Endothelial cell of umbilical vein (primary cell): ENCODE data around the gene CTBP2. TPM values are rescaled to one million over a fixed set of nuclear protein-coding genes. Genes with fewer than 3 reads are reported as not detected.

Experiments
- BruUV-seq: library from RNA; stranded (reverse); fragments of 400-500 nt; replicated peaks from 2 replicates; lab custom pipeline; 2021; lab: Mats Ljungman, UMichigan
- CTCF ChIA-PET: fragments of 300-600, 350-600 bp; sonication (Branson Sonifier 250); formaldehyde crosslinking; loops from one replicate; lab custom pipeline; 2021; ENCODE audit warnings: antibody characterized with exemption, inconsistent platforms; lab: Charles Lee
- POLR2A ChIA-PET: fragments of 300-600, 350-600 bp; sonication (Branson Sonifier 250); formaldehyde crosslinking; loops from one replicate; lab custom pipeline; 2021; ENCODE audit warnings: antibody characterized with exemption, inconsistent platforms; lab: Charles Lee
- DNase-seq: peaks from one replicate; pipeline ENCODE4 v3.0.0-alpha.2; 2011; ENCODE audit warnings: low read depth, low spot score
- FAIRE-seq: peaks from 2 replicates; lab custom pipeline; 2011; peaks lifted over from hg19 to GRCh38; lab: Jason Lieb, UNC
- H2AFZ ChIP-seq: 2 replicates; pipeline ENCODE4 v1.6.0; 2012; ENCODE audit warnings: low read depth, low read length, control low read depth, inconsistent platforms
- H3K27ac ChIP-seq: 2 replicates; pipeline ENCODE4 v1.5.1; 2011; ENCODE audit warnings: low read depth, mild to moderate bottlenecking, control low read depth, low read length, moderate library complexity; ENCODE audit not compliant: insufficient read depth
- H3K27me3 ChIP-seq, 2 experiments: 2 replicates each; pipeline versions ENCODE4 v1.6.0 to v1.6.1; 2011; ENCODE audit warnings: low read length in 2 of 2, mixed read lengths in 1 of 2; ENCODE audit not compliant: control insufficient read depth in 2 of 2, insufficient read depth in 2 of 2
- H3K36me3 ChIP-seq, 2 experiments: 2 replicates in 1 of 2; 3 replicates in 1 of 2; pipeline ENCODE4 v1.5.1; 2011; ENCODE audit warnings: low read length in 2 of 2, mild to moderate bottlenecking in 1 of 2, moderate library complexity in 1 of 2; ENCODE audit not compliant: control insufficient read depth in 2 of 2, insufficient read depth in 2 of 2; ENCODE audit errors: extremely low read depth in 1 of 2
- H3K4me1 ChIP-seq: 3 replicates; pipeline ENCODE4 v1.5.1; 2011; ENCODE audit warnings: mild to moderate bottlenecking, low read length; ENCODE audit not compliant: control insufficient read depth, insufficient read depth; ENCODE audit errors: extremely low read depth
- H3K4me2 ChIP-seq: 2 replicates; pipeline ENCODE4 v1.6.1; 2011; ENCODE audit warnings: low read length, control low read depth, mixed read lengths; ENCODE audit not compliant: insufficient read depth
- H3K4me3 ChIP-seq, 3 experiments: fragments of 200-600 bp in 1 of 3; sonication (generic), shearing (Covaris generic) in 1 of 3; replicated peaks in 1 of 3; 2 replicates each; pipeline ENCODE4 v1.5.1; 2011 to 2016; ENCODE audit warnings: control low read depth in 3 of 3, low read length in 3 of 3, mild to moderate bottlenecking in 2 of 3, inconsistent platforms in 1 of 3, low read depth in 1 of 3, moderate library complexity in 1 of 3; ENCODE audit not compliant: insufficient read depth in 1 of 3
- H3K79me2 ChIP-seq: 2 replicates; pipeline ENCODE4 v1.6.0; 2012; ENCODE audit warnings: low read length, inconsistent platforms; ENCODE audit not compliant: control insufficient read depth, insufficient read depth
- H3K9ac ChIP-seq: replicated peaks from 2 replicates; pipeline ENCODE3; 2011; ENCODE audit warnings: low read length, control low read depth; ENCODE audit not compliant: insufficient read depth; ENCODE audit errors: extremely low read depth
- H3K9me1 ChIP-seq: replicated peaks from 3 replicates; pipeline ENCODE4 v1.6.0; 2011; ENCODE audit warnings: mild to moderate bottlenecking, low read length; ENCODE audit not compliant: control insufficient read depth, insufficient read depth; ENCODE audit errors: extremely low read depth
- H3K9me3 ChIP-seq: replicated peaks from 2 replicates; pipeline ENCODE4 v1.5.1; 2012; ENCODE audit warnings: low read length, inconsistent platforms; ENCODE audit not compliant: control insufficient read depth, insufficient read depth
- H4K20me1 ChIP-seq: replicated peaks from 2 replicates; pipeline ENCODE3; 2011; ENCODE audit warnings: mild to moderate bottlenecking, low read length; ENCODE audit not compliant: control insufficient read depth, insufficient read depth; ENCODE audit errors: extremely low read depth
- EZH2 ChIP-seq: IDR thresholded peaks from 2 replicates; pipeline ENCODE4 v1.6.1; 2012; ENCODE audit warnings: borderline replicate concordance, low read depth, mild to moderate bottlenecking, moderate library complexity, low read length, inconsistent platforms; ENCODE audit not compliant: severe bottlenecking
- FOS ChIP-seq: IDR thresholded peaks from 2 replicates; pipeline ENCODE4 v1.6.1; 2011; ENCODE audit warnings: mild to moderate bottlenecking, low read length, moderate library complexity, borderline replicate concordance; ENCODE audit not compliant: insufficient read depth
- GATA2 ChIP-seq: IDR thresholded peaks from 2 replicates; pipeline ENCODE4 v1.7.0; 2011; ENCODE audit warnings: low read depth, mild to moderate bottlenecking, moderate library complexity, mixed read lengths, low read length; ENCODE audit not compliant: insufficient read length, insufficient read depth
- JUN ChIP-seq: IDR thresholded peaks from 2 replicates; pipeline ENCODE4 v1.6.1; 2011; ENCODE audit warnings: borderline replicate concordance, low read depth; ENCODE audit not compliant: insufficient read length, insufficient read depth
- MYC ChIP-seq: IDR thresholded peaks from one replicate; pipeline ENCODE4 v1.6.1; 2011; ENCODE audit warnings: mild to moderate bottlenecking, low read depth, low read length
- POLR2A ChIP-seq: IDR thresholded peaks from 2 replicates; pipeline ENCODE4 v1.6.1; 2012; ENCODE audit warnings: low read depth, mild to moderate bottlenecking, control low read depth, low read length
- POLR2AphosphoS5 ChIP-seq: IDR thresholded peaks from 2 replicates; pipeline ENCODE4 v1.6.1; 2012; ENCODE audit warnings: low read depth, mild to moderate bottlenecking, control low read depth, low read length, moderate library complexity; ENCODE audit not compliant: insufficient read depth
- dilution Hi-C: fragments of 300-500 bp; cut with MboI; formaldehyde crosslinking; loops from one replicate; pipeline ENCODE4 v1.15.0; 2019; ENCODE audit warnings: low sequenced_read_pairs; ENCODE audit not compliant: extremely low pct_ligation_motif_present
- intact Hi-C: fragments of 100-400 bp; cut with micrococcal nuclease; formaldehyde crosslinking; loops from one replicate; pipeline ENCODE4 v1.10.0; 2022
- polyA plus RNA-seq, 4 experiments: library from polyadenylated mRNA; depleted of rRNA in 3 of 4; stranded (reverse) in 3 of 4; unstranded in 1 of 4; fragments of >200 nt; gene quantifications; 2 replicates each; pipeline versions ENCODE4 v1.2.1 to v1.2.3, GENCODE V29; 2011 to 2012; ENCODE audit warnings: missing spikeins in 1 of 4
- total RNA-seq: library from RNA; stranded (reverse); gene quantifications from 2 replicates; pipeline ENCODE4 v1.2.3, GENCODE V29; 2021
- TF ChIP-seq, protein P1 (sequence below): IDR thresholded peaks from 2 replicates; pipeline ENCODE4 v1.6.1; 2011; ENCODE audit not compliant: insufficient read depth, insufficient read length
- TF ChIP-seq, protein P2 (sequence below), 2 donors: IDR thresholded peaks; 1 replicate in 1 of 2; 2 replicates in 1 of 2; pipeline ENCODE4 v1.5.1; 2011; ENCODE audit warnings: low read length in 2 of 2, mild to moderate bottlenecking in 2 of 2, moderate library complexity in 2 of 2, control low read depth in 1 of 2, inconsistent platforms in 1 of 2, low read depth in 1 of 2; ENCODE audit not compliant: insufficient read depth in 1 of 2; ENCODE audit errors: extremely low read depth in 1 of 2

Gene CTBP2
- total and polyA plus RNA-seq, 2 donors (not counting 3 experiments of a cell fraction or from before 2014, with no cell fraction given): 118 to 128 TPM

DNA sequence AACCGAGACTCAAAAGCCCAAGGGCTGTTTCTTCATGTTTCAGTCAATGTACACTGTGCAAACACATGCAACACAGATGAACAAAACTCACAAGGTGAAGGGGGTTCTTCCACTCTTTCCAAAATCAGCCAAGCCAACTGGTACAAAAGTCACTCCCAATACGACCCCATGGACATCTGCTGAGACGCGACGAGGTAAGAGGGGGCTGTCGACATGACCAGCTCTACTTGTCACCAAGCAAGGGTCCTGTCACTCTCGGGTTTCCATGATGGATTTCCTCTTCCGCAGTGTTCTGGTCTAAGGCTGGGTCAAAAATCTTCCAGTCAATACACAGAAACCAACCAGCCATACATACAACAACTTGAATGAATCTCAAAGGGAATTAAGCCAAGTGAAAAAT is 37.8 kb downstream of the CTBP2 start:
- Histone ChIP-seq H3K36me3 (peaks cover 3 to 11% of the 10 kb centered on the region in 2 experiments), H3K27ac (no peak overlapping the region), H3K9ac (no peak overlapping the region), H3K4me2 (no peak overlapping the region), H3K79me2 (peaks cover 100% of the 10 kb centered on the region), H3K4me3 (no peak overlapping the region), H4K20me1 (peaks cover 14% of the 10 kb centered on the region), H3K4me1 (no peaks in the 10 kb centered on the region), H3K27me3 (no peaks in the 10 kb centered on the region), H3K9me3 (no peaks in the 10 kb centered on the region), H3K9me1 (no peaks in the 10 kb centered on the region), H2AFZ (no peak overlapping the region)
- FAIRE-seq: no peak
- no peak for DNase-seq
- intact Hi-C loops (no loop called here), dilution Hi-C loops (no loop called here)
- BruUV-seq: no TSS peak
- POLR2A ChIA-PET: no interaction called here
- TF ChIP-seq MYC (no peak), POLR2A (no peak), GATA2 (no peak), FOS (no peak), EZH2 (no peak), POLR2AphosphoS5 (no peak), JUN (no peak)
- TF ChIP-seq, protein P1, sequence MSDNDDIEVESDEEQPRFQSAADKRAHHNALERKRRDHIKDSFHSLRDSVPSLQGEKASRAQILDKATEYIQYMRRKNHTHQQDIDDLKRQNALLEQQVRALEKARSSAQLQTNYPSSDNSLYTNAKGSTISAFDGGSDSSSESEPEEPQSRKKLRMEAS: no peak
- TF ChIP-seq, protein P2, sequence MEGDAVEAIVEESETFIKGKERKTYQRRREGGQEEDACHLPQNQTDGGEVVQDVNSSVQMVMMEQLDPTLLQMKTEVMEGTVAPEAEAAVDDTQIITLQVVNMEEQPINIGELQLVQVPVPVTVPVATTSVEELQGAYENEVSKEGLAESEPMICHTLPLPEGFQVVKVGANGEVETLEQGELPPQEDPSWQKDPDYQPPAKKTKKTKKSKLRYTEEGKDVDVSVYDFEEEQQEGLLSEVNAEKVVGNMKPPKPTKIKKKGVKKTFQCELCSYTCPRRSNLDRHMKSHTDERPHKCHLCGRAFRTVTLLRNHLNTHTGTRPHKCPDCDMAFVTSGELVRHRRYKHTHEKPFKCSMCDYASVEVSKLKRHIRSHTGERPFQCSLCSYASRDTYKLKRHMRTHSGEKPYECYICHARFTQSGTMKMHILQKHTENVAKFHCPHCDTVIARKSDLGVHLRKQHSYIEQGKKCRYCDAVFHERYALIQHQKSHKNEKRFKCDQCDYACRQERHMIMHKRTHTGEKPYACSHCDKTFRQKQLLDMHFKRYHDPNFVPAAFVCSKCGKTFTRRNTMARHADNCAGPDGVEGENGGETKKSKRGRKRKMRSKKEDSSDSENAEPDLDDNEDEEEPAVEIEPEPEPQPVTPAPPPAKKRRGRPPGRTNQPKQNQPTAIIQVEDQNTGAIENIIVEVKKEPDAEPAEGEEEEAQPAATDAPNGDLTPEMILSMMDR (IDR thresholded peaks at IDR 0.05; ENCODE audit: extremely low read depth in 1 of 2, insufficient read depth in 1 of 2, low read depth in 1 of 2, low read length in 2 of 2): no peak
- CTCF ChIA-PET: no interaction called here
